HCT116 (cell line): ENCODE data around the gene SYNJ2. TPM values are rescaled to one million over a fixed set of nuclear protein-coding genes. Genes with fewer than 3 reads are reported as not detected.

ENCODE experiments used
- ATAC-seq: fragments of 200-7000 bp; cut with Tn5 transposase; 2 replicates; pipeline ENCODE4 v1.9.1; 2020; ENCODE audit warnings: mild to moderate bottlenecking, moderate library complexity
- BruUV-seq: library from RNA; stranded (reverse); fragments of 400-500 nt; replicated peaks from 2 replicates; lab custom pipeline; 2021; lab: Mats Ljungman, UMichigan
- CTCF ChIA-PET: fragments of 300-600 bp; sonication (Branson Sonifier 250); formaldehyde crosslinking; loops from one replicate; lab custom pipeline; 2021; ENCODE audit warnings: antibody characterized with exemption; lab: Charles Lee
- POLR2A ChIA-PET: fragments of 300-600, 350-600 bp; sonication (Branson Sonifier 250); formaldehyde crosslinking; loops from one replicate; lab custom pipeline; 2021; ENCODE audit warnings: antibody characterized with exemption; lab: Charles Lee
- RAD21 ChIA-PET, 2 experiments: fragments of 300-600 bp; sonication (Branson Sonifier 250); formaldehyde crosslinking; loops; one replicate each; lab custom pipeline; 2023; ENCODE audit warnings: low total read pairs in 2 of 2; ENCODE audit not compliant: uncharacterized antibody in 2 of 2, unreplicated experiment in 2 of 2, low non-redundant PET in 1 of 2; lab: Charles Lee
- DNase-seq: peaks from one replicate; pipeline ENCODE4 v3.0.0-alpha.2; 2010; ENCODE audit warnings: low read depth, low spot score
- H2AFZ ChIP-seq: fragments of 200-600 bp; shearing (Covaris generic), sonication (generic); 2 replicates; pipeline ENCODE4 v1.6.1; 2017; ENCODE audit warnings: low read depth, mixed run types, mixed read lengths, antibody characterized with exemption, low read length; ENCODE audit not compliant: poor library complexity, severe bottlenecking
- H3K27ac ChIP-seq: 2 replicates; pipeline ENCODE4 v1.5.1; 2012; ENCODE audit warnings: low read depth, low read length
- H3K27me3 ChIP-seq: fragments of 200-600 bp; sonication (generic); 2 replicates; pipeline ENCODE4 v1.6.1; 2016; ENCODE audit warnings: mixed run types, low read length, mixed read lengths; ENCODE audit not compliant: insufficient read depth
- H3K36me3 ChIP-seq, 2 experiments: fragments of 200-500 bp in 1 of 2; fragments of 200-600 bp in 1 of 2; sonication (Bioruptor generic) in 1 of 2; sonication (generic) in 1 of 2; 2 replicates each; pipeline versions ENCODE4 v1.5.1 to v1.6.1; 2014 to 2016; ENCODE audit warnings: low read length in 2 of 2, inconsistent platforms in 1 of 2, mixed read lengths in 1 of 2, mixed run types in 1 of 2; ENCODE audit not compliant: insufficient read depth in 2 of 2, control insufficient read depth in 1 of 2
- H3K4me1 ChIP-seq, 2 experiments: fragments of 200-600 bp in 1 of 2; sonication (generic) in 1 of 2; 2 replicates each; pipeline versions ENCODE4 v1.5.1 to v1.6.1; 2012 to 2017; ENCODE audit warnings: low read length in 2 of 2, inconsistent platforms in 1 of 2, mild to moderate bottlenecking in 1 of 2, mixed read lengths in 1 of 2, mixed run types in 1 of 2, moderate library complexity in 1 of 2; ENCODE audit not compliant: insufficient read depth in 2 of 2, control insufficient read depth in 1 of 2
- H3K4me2 ChIP-seq: fragments of 200-600 bp; sonication (generic); 2 replicates; pipeline ENCODE4 v1.6.1; 2017; ENCODE audit warnings: mixed run types, low read length, mixed read lengths
- H3K4me3 ChIP-seq, 2 experiments: fragments of 200-600 bp in 1 of 2; sonication (generic) in 1 of 2; replicated peaks in 1 of 2; 2 replicates each; pipeline ENCODE4 v1.5.1; 2011 to 2016; ENCODE audit warnings: low read length in 2 of 2, control low read depth in 1 of 2, low read depth in 1 of 2, mild to moderate bottlenecking in 1 of 2, mixed read lengths in 1 of 2, mixed run types in 1 of 2
- H3K79me2 ChIP-seq: fragments of 200-600 bp; sonication (generic); 2 replicates; pipeline ENCODE4 v1.6.1; 2017; ENCODE audit warnings: mild to moderate bottlenecking, mixed run types, low read length, moderate library complexity, mixed read lengths; ENCODE audit not compliant: insufficient read depth
- H3K9ac ChIP-seq: fragments of 200-600 bp; sonication (generic); 2 replicates; pipeline ENCODE4 v1.6.1; 2016; ENCODE audit warnings: low read length, mixed read lengths
- H3K9me2 ChIP-seq: fragments of 200-600 bp; sonication (generic), shearing (Covaris generic); 2 replicates; pipeline ENCODE4 v1.6.1; 2017; ENCODE audit warnings: mixed run types, mild to moderate bottlenecking, moderate library complexity; ENCODE audit not compliant: insufficient read depth
- H3K9me3 ChIP-seq, 2 experiments: fragments of 200-500 bp in 1 of 2; fragments of 200-600 bp in 1 of 2; sonication (Bioruptor generic) in 1 of 2; sonication (generic) in 1 of 2; 2 replicates each; pipeline ENCODE4 v1.6.1; 2014 to 2017; ENCODE audit warnings: low read length in 2 of 2, mixed read lengths in 2 of 2, inconsistent platforms in 1 of 2, low read depth in 1 of 2, mild to moderate bottlenecking in 1 of 2, mixed run types in 1 of 2, moderate library complexity in 1 of 2; ENCODE audit not compliant: control insufficient read depth in 1 of 2, insufficient read depth in 1 of 2
- H4K20me1 ChIP-seq: fragments of 200-600 bp; sonication (generic), shearing (Covaris generic); 2 replicates; pipeline ENCODE4 v1.6.1; 2017; ENCODE audit warnings: mixed run types, mild to moderate bottlenecking, moderate library complexity; ENCODE audit not compliant: insufficient read depth
- ATF3 ChIP-seq: IDR thresholded peaks from 2 replicates; pipeline ENCODE4 v1.6.1; 2012
- CTCF ChIP-seq, 3 experiments: fragments of 200-600 bp in 1 of 3; sonication (generic) in 1 of 3; IDR thresholded peaks in 2 of 3; conservative IDR thresholded peaks in 1 of 3; 2 replicates each; pipeline ENCODE4 v1.5.1; 2012 to 2017; ENCODE audit warnings: low read depth in 2 of 3, low read length in 2 of 3, antibody characterized with exemption in 1 of 3, borderline replicate concordance in 1 of 3, control low read depth in 1 of 3, mild to moderate bottlenecking in 1 of 3, mixed read lengths in 1 of 3, mixed run types in 1 of 3, moderate library complexity in 1 of 3; ENCODE audit not compliant: insufficient read depth in 1 of 3
- EGR1 ChIP-seq: IDR thresholded peaks from 2 replicates; pipeline ENCODE4 v1.6.1; 2012; ENCODE audit warnings: low read depth
- EZH2 ChIP-seq: fragments of 200-600 bp; sonication (generic); IDR thresholded peaks from 2 replicates; pipeline ENCODE4 v1.6.1; 2017; ENCODE audit warnings: antibody characterized with exemption, mixed run types
- EZH2phosphoT487 ChIP-seq: fragments of 200-600 bp; IDR thresholded peaks from 2 replicates; pipeline ENCODE4 v1.6.1; 2018; ENCODE audit warnings: antibody characterized with exemption, borderline replicate concordance
- FOSL1 ChIP-seq: IDR thresholded peaks from 2 replicates; pipeline ENCODE4 v1.6.1; 2012; ENCODE audit warnings: low read depth
- JUND ChIP-seq: IDR thresholded peaks from 2 replicates; pipeline ENCODE4 v1.6.1; 2012
- POLR2A ChIP-seq: IDR thresholded peaks from 2 replicates; pipeline ENCODE4 v1.7.0; 2011; ENCODE audit warnings: borderline replicate concordance; ENCODE audit not compliant: insufficient read depth, insufficient read length; ENCODE audit errors: extremely low read depth
- POLR2AphosphoS5 ChIP-seq: IDR thresholded peaks from 2 replicates; pipeline ENCODE4 v1.6.1; 2011; ENCODE audit warnings: mild to moderate bottlenecking, low read depth, low read length, moderate library complexity
- SP1 ChIP-seq: IDR thresholded peaks from 2 replicates; pipeline ENCODE4 v1.6.1; 2012; ENCODE audit warnings: low read depth
- SRF ChIP-seq: IDR thresholded peaks from 2 replicates; pipeline ENCODE4 v1.6.1; 2012; ENCODE audit warnings: low read depth
- TCF7L2 ChIP-seq: IDR thresholded peaks from 2 replicates; pipeline ENCODE4 v1.7.0; 2011; ENCODE audit warnings: borderline replicate concordance, inconsistent platforms; ENCODE audit not compliant: insufficient read depth, insufficient read length; ENCODE audit errors: extremely low read depth
- YY1 ChIP-seq: IDR thresholded peaks from 2 replicates; pipeline ENCODE4 v1.6.1; 2011; ENCODE audit warnings: low read length, low read depth, moderate library complexity, mild to moderate bottlenecking; ENCODE audit not compliant: insufficient replicate concordance; ENCODE audit errors: extremely low read depth
- ZFX ChIP-seq: fragments of 450-650 bp; IDR thresholded peaks from 2 replicates; pipeline ENCODE4 v1.6.1; 2017
- intact Hi-C: fragments of 100-400 bp; cut with micrococcal nuclease; formaldehyde crosslinking; loops from 2 replicates; pipeline ENCODE4 v1.10.0; 2022
- total RNA-seq: library from RNA; stranded (reverse); gene quantifications from one replicate; pipeline ENCODE4 v1.2.1, GENCODE V29; 2021; ENCODE audit not compliant: unreplicated experiment
- TF ChIP-seq, protein P1 (sequence below): IDR thresholded peaks from 2 replicates; pipeline ENCODE4 v1.6.1; 2012; ENCODE audit warnings: low read depth
- TF ChIP-seq, protein P2 (sequence below): IDR thresholded peaks from 2 replicates; pipeline ENCODE4 v1.6.1; 2012
- TF ChIP-seq, protein P3 (sequence below): IDR thresholded peaks from 2 replicates; pipeline ENCODE4 v1.6.1; 2011; ENCODE audit warnings: mild to moderate bottlenecking, low read length, moderate library complexity; ENCODE audit not compliant: insufficient replicate concordance; ENCODE audit errors: extremely low read depth

Gene SYNJ2
- total RNA-seq, 1 experiment from 2014 or later = 23.9 TPM

- Histone ChIP-seq H3K9me3 (no peaks in the 10 kb centered on the region), H4K20me1 (no peaks in the 10 kb centered on the region), H3K27ac (peak overlapping the region; percentile 68), H3K9ac (peak overlapping the region; percentile 22; the same call in 1 of the 2 replicates), H3K27me3 (no peaks in the 10 kb centered on the region), H3K4me2 (peak overlapping the region; percentile 58), H3K4me1 (peaks cover 41 to 56% of the 10 kb centered on the region in 2 experiments), H2AFZ (no peak overlapping the region), H3K4me3 (peak overlapping the region in 1 of 2 experiments; percentile 23; a peak in 2 of 4 replicates), H3K79me2 (peaks cover 5% of the 10 kb centered on the region; the same call in 1 of the 2 replicates), H3K9me2 (no peaks in the 10 kb centered on the region), H3K36me3 (peaks cover 0 to 18% of the 10 kb centered on the region in 2 experiments; a peak in 1 of 4 replicates)
- BruUV-seq = no TSS peak
- DNase-seq = no peak
- RAD21 ChIA-PET = no interaction called here
- POLR2A ChIA-PET = no interaction called here
- ATAC-seq = peak; percentile 7
- intact Hi-C loops = no loop called here
- CTCF ChIA-PET = interaction anchor here (0.9 kb wide), 1 partner anchor 716 kb away, joined by 3 read pairs; no protein-coding TSS in a partner anchor
- TF ChIP-seq SRF (no peak), POLR2A (no peak), FOSL1 (no peak), YY1 (no peak), ATF3 (no peak), EGR1 (no peak), CTCF (IDR thresholded peaks at IDR 0.05 in 2 of 3, conservative IDR thresholded peaks at IDR 0.05 in 1 of 3; ENCODE audit: borderline replicate concordance in 1 of 3, insufficient read depth in 1 of 3, low read depth in 2 of 3, low read length in 2 of 3) (no peak), JUND (no peak), POLR2AphosphoS5 (no peak), EZH2 (no peak), TCF7L2 (no peak), ZFX (no peak), EZH2phosphoT487 (no peak), SP1 (no peak)
- TF ChIP-seq, protein P1, sequence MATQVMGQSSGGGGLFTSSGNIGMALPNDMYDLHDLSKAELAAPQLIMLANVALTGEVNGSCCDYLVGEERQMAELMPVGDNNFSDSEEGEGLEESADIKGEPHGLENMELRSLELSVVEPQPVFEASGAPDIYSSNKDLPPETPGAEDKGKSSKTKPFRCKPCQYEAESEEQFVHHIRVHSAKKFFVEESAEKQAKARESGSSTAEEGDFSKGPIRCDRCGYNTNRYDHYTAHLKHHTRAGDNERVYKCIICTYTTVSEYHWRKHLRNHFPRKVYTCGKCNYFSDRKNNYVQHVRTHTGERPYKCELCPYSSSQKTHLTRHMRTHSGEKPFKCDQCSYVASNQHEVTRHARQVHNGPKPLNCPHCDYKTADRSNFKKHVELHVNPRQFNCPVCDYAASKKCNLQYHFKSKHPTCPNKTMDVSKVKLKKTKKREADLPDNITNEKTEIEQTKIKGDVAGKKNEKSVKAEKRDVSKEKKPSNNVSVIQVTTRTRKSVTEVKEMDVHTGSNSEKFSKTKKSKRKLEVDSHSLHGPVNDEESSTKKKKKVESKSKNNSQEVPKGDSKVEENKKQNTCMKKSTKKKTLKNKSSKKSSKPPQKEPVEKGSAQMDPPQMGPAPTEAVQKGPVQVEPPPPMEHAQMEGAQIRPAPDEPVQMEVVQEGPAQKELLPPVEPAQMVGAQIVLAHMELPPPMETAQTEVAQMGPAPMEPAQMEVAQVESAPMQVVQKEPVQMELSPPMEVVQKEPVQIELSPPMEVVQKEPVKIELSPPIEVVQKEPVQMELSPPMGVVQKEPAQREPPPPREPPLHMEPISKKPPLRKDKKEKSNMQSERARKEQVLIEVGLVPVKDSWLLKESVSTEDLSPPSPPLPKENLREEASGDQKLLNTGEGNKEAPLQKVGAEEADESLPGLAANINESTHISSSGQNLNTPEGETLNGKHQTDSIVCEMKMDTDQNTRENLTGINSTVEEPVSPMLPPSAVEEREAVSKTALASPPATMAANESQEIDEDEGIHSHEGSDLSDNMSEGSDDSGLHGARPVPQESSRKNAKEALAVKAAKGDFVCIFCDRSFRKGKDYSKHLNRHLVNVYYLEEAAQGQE = no peak
- TF ChIP-seq, protein P2, sequence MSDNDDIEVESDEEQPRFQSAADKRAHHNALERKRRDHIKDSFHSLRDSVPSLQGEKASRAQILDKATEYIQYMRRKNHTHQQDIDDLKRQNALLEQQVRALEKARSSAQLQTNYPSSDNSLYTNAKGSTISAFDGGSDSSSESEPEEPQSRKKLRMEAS = no peak
- TF ChIP-seq, protein P3, sequence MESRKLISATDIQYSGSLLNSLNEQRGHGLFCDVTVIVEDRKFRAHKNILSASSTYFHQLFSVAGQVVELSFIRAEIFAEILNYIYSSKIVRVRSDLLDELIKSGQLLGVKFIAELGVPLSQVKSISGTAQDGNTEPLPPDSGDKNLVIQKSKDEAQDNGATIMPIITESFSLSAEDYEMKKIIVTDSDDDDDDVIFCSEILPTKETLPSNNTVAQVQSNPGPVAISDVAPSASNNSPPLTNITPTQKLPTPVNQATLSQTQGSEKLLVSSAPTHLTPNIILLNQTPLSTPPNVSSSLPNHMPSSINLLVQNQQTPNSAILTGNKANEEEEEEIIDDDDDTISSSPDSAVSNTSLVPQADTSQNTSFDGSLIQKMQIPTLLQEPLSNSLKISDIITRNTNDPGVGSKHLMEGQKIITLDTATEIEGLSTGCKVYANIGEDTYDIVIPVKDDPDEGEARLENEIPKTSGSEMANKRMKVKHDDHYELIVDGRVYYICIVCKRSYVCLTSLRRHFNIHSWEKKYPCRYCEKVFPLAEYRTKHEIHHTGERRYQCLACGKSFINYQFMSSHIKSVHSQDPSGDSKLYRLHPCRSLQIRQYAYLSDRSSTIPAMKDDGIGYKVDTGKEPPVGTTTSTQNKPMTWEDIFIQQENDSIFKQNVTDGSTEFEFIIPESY = no peak
Measured at GRCh38 chr6:158030380-158031300, 49.0 kb downstream of the SYNJ2 start.
